OCI-LY7 (cell line): ENCODE results near the gene TRAF1. TPM values are rescaled to one million over a fixed set of nuclear protein-coding genes. Genes with fewer than 3 reads are reported as not detected.

Experiments used
- BruUV-seq: library from RNA; stranded (reverse); fragments of 400-500 nt; replicated peaks from 2 replicates; lab custom pipeline; 2021; lab: Mats Ljungman, UMichigan
- CTCF ChIA-PET: fragments of 300-600 bp; sonication (Branson Sonifier 250); formaldehyde crosslinking; loops from one replicate; lab custom pipeline; 2022; ENCODE audit warnings: antibody characterized with exemption; ENCODE audit not compliant: unreplicated experiment; lab: Charles Lee
- POLR2A ChIA-PET: fragments of 300-600 bp; sonication (Branson Sonifier 250); formaldehyde crosslinking; loops from one replicate; lab custom pipeline; 2022; ENCODE audit warnings: antibody characterized with exemption; lab: Charles Lee
- DNase-seq: peaks from one replicate; pipeline ENCODE4 v3.0.0-alpha.2; 2015; ENCODE audit warnings: low spot score
- H2AFZ ChIP-seq: fragments of 200-600 bp; sonication (generic), shearing (Covaris generic); 2 replicates; pipeline ENCODE4 v1.6.1; 2014; ENCODE audit warnings: mild to moderate bottlenecking, antibody characterized with exemption, low read length, moderate library complexity
- H3K27ac ChIP-seq: fragments of 200-600 bp; sonication (generic); 2 replicates; pipeline ENCODE4 v1.5.1; 2014; ENCODE audit warnings: mixed run types, low read depth, mild to moderate bottlenecking, moderate library complexity, low read length, inconsistent platforms; ENCODE audit not compliant: poor library complexity, severe bottlenecking
- H3K36me3 ChIP-seq: fragments of 200-600 bp; sonication (generic); 2 replicates; pipeline ENCODE4 v1.6.1; 2014; ENCODE audit warnings: mild to moderate bottlenecking, antibody characterized with exemption, low read length, moderate library complexity, mixed read lengths; ENCODE audit not compliant: insufficient read depth
- H3K4me1 ChIP-seq: fragments of 200-600 bp; sonication (generic); 2 replicates; pipeline ENCODE4 v1.5.1; 2014; ENCODE audit warnings: mild to moderate bottlenecking, low read length; ENCODE audit not compliant: insufficient read depth, poor library complexity, severe bottlenecking
- H3K4me2 ChIP-seq: fragments of 200-600 bp; sonication (generic); 2 replicates; pipeline ENCODE4 v1.6.1; 2014; ENCODE audit warnings: mild to moderate bottlenecking, low read length
- H3K4me3 ChIP-seq: fragments of 200-600 bp; sonication (generic); 2 replicates; pipeline ENCODE4 v1.5.1; 2014; ENCODE audit warnings: mild to moderate bottlenecking, low read depth, low read length; ENCODE audit not compliant: poor library complexity, severe bottlenecking
- H3K79me2 ChIP-seq: fragments of 200-600 bp; sonication (generic); 2 replicates; pipeline ENCODE4 v1.6.1; 2016; ENCODE audit warnings: low read depth, mild to moderate bottlenecking, low read length, moderate library complexity, mixed read lengths; ENCODE audit not compliant: insufficient read depth
- H3K9me2 ChIP-seq: fragments of 200-600 bp; sonication (generic); 2 replicates; pipeline ENCODE4 v1.6.1; 2016; ENCODE audit warnings: mild to moderate bottlenecking, low read length, mixed read lengths; ENCODE audit not compliant: insufficient read depth
- H3K9me3 ChIP-seq: fragments of 200-600 bp; sonication (generic); 2 replicates; pipeline ENCODE4 v1.6.1; 2014; ENCODE audit warnings: mild to moderate bottlenecking, mixed run types, low read length, mixed read lengths
- H4K20me1 ChIP-seq: fragments of 200-600 bp; sonication (generic); 2 replicates; pipeline ENCODE4 v1.6.1; 2014; ENCODE audit warnings: mild to moderate bottlenecking, antibody characterized with exemption, low read length, moderate library complexity, mixed read lengths; ENCODE audit not compliant: insufficient read depth
- CTCF ChIP-seq: fragments of 200-600 bp; sonication (generic); conservative IDR thresholded peaks from 2 replicates; pipeline ENCODE4 v1.5.1; 2014; ENCODE audit warnings: mild to moderate bottlenecking, antibody characterized with exemption, low read length, moderate library complexity, mixed read lengths
- EZH2phosphoT487 ChIP-seq: fragments of 200-600 bp; sonication (generic); IDR thresholded peaks from 2 replicates; pipeline ENCODE4 v1.6.1; 2018; ENCODE audit warnings: low read depth, borderline replicate concordance, mild to moderate bottlenecking, mixed run types, antibody characterized with exemption, low read length, moderate library complexity, mixed read lengths
- intact Hi-C: fragments of 100-400 bp; cut with micrococcal nuclease; formaldehyde crosslinking; loops from one replicate; pipeline ENCODE4 v1.10.0; 2022; ENCODE audit not compliant: unreplicated experiment
- total RNA-seq, 2 experiments: library from RNA; depleted of rRNA in 1 of 2; stranded (reverse); fragments of >200 nt in 1 of 2; shearing (Covaris generic) in 1 of 2; gene quantifications; 2 replicates each; pipeline ENCODE4 v1.2.3, GENCODE V29; 2014 to 2022

TRAF1 gene
- total RNA-seq, 2 experiments from 2014 or later, result 24.2 to 50.5 TPM

GRCh38 chr9:120865176-120865575 is 61.4 kb downstream of the TRAF1 start:
- ChIA-PET POLR2A (interaction anchor here (0.6 kb wide), 1 partner anchor 95 kb away, joined by 3 read pairs; no protein-coding TSS in a partner anchor), CTCF (no interaction called here)
- Histone ChIP-seq H2AFZ (no peak overlapping the region), H3K4me2 (no peak overlapping the region), H3K79me2 (no peaks in the 10 kb centered on the region), H3K27ac (no peak overlapping the region), H3K9me2 (no peaks in the 10 kb centered on the region), H3K4me3 (no peak overlapping the region), H3K36me3 (peaks cover 91% of the 10 kb centered on the region), H3K4me1 (peaks cover 20% of the 10 kb centered on the region), H4K20me1 (no peaks in the 10 kb centered on the region), H3K9me3 (no peaks in the 10 kb centered on the region)
- intact Hi-C loops, result no loop called here
- no peak for DNase-seq
- TF ChIP-seq EZH2phosphoT487 (no peak), CTCF (no peak)
- BruUV-seq, result no TSS peak

GRCh38 chr9:120864719-120865118 is 61.9 kb downstream of the TRAF1 start:
- peaks cover 91% of the 10 kb centered on the region for H3K36me3 ChIP-seq
- intact Hi-C loops, result no loop called here
- no peak overlapping the region for H2AFZ ChIP-seq
- H3K4me1 ChIP-seq, result peaks cover 15% of the 10 kb centered on the region
- no peaks in the 10 kb centered on the region for H3K9me3 ChIP-seq
- CTCF ChIA-PET, result no interaction called here
- H3K4me3 ChIP-seq, result no peak overlapping the region
- TF ChIP-seq CTCF (no peak), EZH2phosphoT487 (no peak)
- H3K27ac ChIP-seq, result no peak overlapping the region
- H4K20me1 ChIP-seq, result no peaks in the 10 kb centered on the region
- POLR2A ChIA-PET, result no interaction called here
- H3K4me2 ChIP-seq, result no peak overlapping the region
- no peak for DNase-seq
- no peaks in the 10 kb centered on the region for H3K9me2 ChIP-seq
- no TSS peak for BruUV-seq
- H3K79me2 ChIP-seq, result no peaks in the 10 kb centered on the region

- Histone ChIP-seq H3K4me1 (peaks cover 7% of the 10 kb centered on the region), H3K9me3 (no peaks in the 10 kb centered on the region), H2AFZ (no peak overlapping the region), H3K79me2 (no peaks in the 10 kb centered on the region), H4K20me1 (no peaks in the 10 kb centered on the region), H3K4me2 (no peak overlapping the region), H3K27ac (no peak overlapping the region), H3K4me3 (no peak overlapping the region), H3K9me2 (no peaks in the 10 kb centered on the region), H3K36me3 (peaks cover 92% of the 10 kb centered on the region)
- CTCF ChIA-PET, result no interaction called here
- POLR2A ChIA-PET, result interaction anchor here (0.5 kb wide), 1 partner anchor 20 kb away, joined by 5 read pairs; no protein-coding TSS in a partner anchor
- DNase-seq, result no peak
- no TSS peak for BruUV-seq
- TF ChIP-seq EZH2phosphoT487, result no peak
- TF ChIP-seq CTCF, result peak; percentile 55
- intact Hi-C loops, result no loop called here
Measured at GRCh38 chr9:120863833-120864232, 62.8 kb downstream of the TRAF1 start.
